RWPE1 (cell line): Measurements from ENCODE around the gene EPHB1.

Experiments used
- CTCF ChIA-PET: fragments of 350-600 bp; sonication (Branson Sonifier 250); formaldehyde crosslinking; extraction: SDS; loops from one replicate; lab custom pipeline; 2021; lab: Yijun Ruan, JAX
- POLR2A ChIA-PET: fragments of 400-600 bp; formaldehyde crosslinking; extraction: SDS; loops from one replicate; lab custom pipeline; 2020; ENCODE audit warnings: antibody characterized with exemption; ENCODE audit not compliant: low non-redundant PET; lab: Yijun Ruan, JAX
- DNase-seq: peaks from one replicate; pipeline ENCODE4 v3.0.0; 2012; ENCODE audit warnings: low spot score
- H3K27ac ChIP-seq: fragments of 450-650 bp; 2 replicates; pipeline ENCODE4 v1.5.1; 2017
- CTCF ChIP-seq: fragments of 450-650 bp; conservative IDR thresholded peaks from 2 replicates; pipeline ENCODE4 v1.5.1; 2017; ENCODE audit warnings: low read depth, mild to moderate bottlenecking

The EPHB1 gene

GRCh38 chr3:134859341-134859740, 64.3 kb downstream of the EPHB1 start:
- no peak for TF ChIP-seq CTCF
- no peak for DNase-seq
- POLR2A ChIA-PET = no interaction called here
- CTCF ChIA-PET = no interaction called here
- no peak overlapping the region for H3K27ac ChIP-seq

GRCh38 chr3:134860141-134860540, 65.1 kb downstream of the EPHB1 start:
- ChIA-PET CTCF (no interaction called here), POLR2A (no interaction called here)
- TF ChIP-seq CTCF = no peak
- DNase-seq = no peak
- no peak overlapping the region for H3K27ac ChIP-seq

- ChIA-PET CTCF (no interaction called here), POLR2A (no interaction called here)
- TF ChIP-seq CTCF = no peak
- DNase-seq = no peak
- H3K27ac ChIP-seq = no peak overlapping the region
Observed at GRCh38 chr3:134863915-134864314, 68.9 kb downstream of the EPHB1 start.

- no peak for TF ChIP-seq CTCF
- H3K27ac ChIP-seq = no peak overlapping the region
- CTCF ChIA-PET = no interaction called here
- POLR2A ChIA-PET = no interaction called here
- DNase-seq = no peak
Observed at GRCh38 chr3:134864636-134865035, 69.6 kb downstream of the EPHB1 start.

- POLR2A ChIA-PET = no interaction called here
- DNase-seq = no peak
- CTCF ChIA-PET = no interaction called here
- no peak for TF ChIP-seq CTCF
- no peak overlapping the region for H3K27ac ChIP-seq
Observed at GRCh38 chr3:134867277-134867676, 72.2 kb downstream of the EPHB1 start.

GRCh38 chr3:134869153-134869726, 74.2 kb downstream of the EPHB1 start:
- POLR2A ChIA-PET = no interaction called here
- CTCF ChIA-PET = interaction anchor here (0.7 kb wide), 1 partner anchor 1134 kb away, joined by 3 read pairs; no protein-coding TSS in a partner anchor
- no peak for DNase-seq
- TF ChIP-seq CTCF = no peak
- H3K27ac ChIP-seq = no peak overlapping the region
